Vagina (tissue), 2 donors: ENCODE measurements around the gene FGFR2. TPM values are rescaled to one million over a fixed set of nuclear protein-coding genes. Genes with fewer than 3 reads are reported as not detected.

Experiments
- DNase-seq, 2 donors: peaks; one replicate each; pipeline ENCODE4 v3.0.0-alpha.2; 2017; ENCODE audit errors: extremely low spot score in 2 of 2
- H3K27ac ChIP-seq: fragments of 200-600 bp; sonication (generic); one replicate; pipeline ENCODE4 v1.5.1; 2019
- H3K27me3 ChIP-seq: fragments of 200-600 bp; sonication (generic); one replicate; pipeline ENCODE4 v1.5.1; 2019
- H3K36me3 ChIP-seq, 2 donors: fragments of 200-600 bp; sonication (generic); one replicate each; pipeline ENCODE4 v1.5.1; 2017 to 2019
- H3K4me1 ChIP-seq: fragments of 200-600 bp; sonication (generic); one replicate; pipeline ENCODE4 v1.5.1; 2019
- H3K4me3 ChIP-seq, 2 donors: fragments of 200-600 bp; sonication (generic); 1 replicate in 1 of 2; 2 replicates in 1 of 2; pipeline ENCODE4 v1.5.1; 2016 to 2019
- H3K9me3 ChIP-seq: fragments of 200-600 bp; sonication (generic); one replicate; pipeline ENCODE4 v1.5.1; 2019
- POLR2A ChIP-seq, 2 donors: fragments of 450-650 bp; IDR thresholded peaks; one replicate each; pipeline ENCODE4 v1.6.1; 2017; ENCODE audit warnings: antibody characterized with exemption in 2 of 2, mild to moderate bottlenecking in 2 of 2, moderate library complexity in 2 of 2
- POLR2AphosphoS5 ChIP-seq, 2 donors: sonication (generic); formaldehyde crosslinking; IDR thresholded peaks; one replicate each; pipeline ENCODE4 v1.9.0; 2017; ENCODE audit warnings: antibody characterized with exemption in 2 of 2, mild to moderate bottlenecking in 2 of 2, low read depth in 1 of 2; ENCODE audit not compliant: insufficient read depth in 1 of 2
- intact Hi-C: fragments of 100-400 bp; cut with DNase I; formaldehyde crosslinking; loops from one replicate; pipeline ENCODE4 v1.15.1; 2023
- total RNA-seq: library from RNA; depleted of rRNA; stranded (reverse); fragments of >200 nt; gene quantifications from one replicate; pipeline ENCODE4 v1.2.3, GENCODE V29; 2016
- TF ChIP-seq, protein P1 (sequence below), 3 experiments: fragments of 450-650 bp in 2 of 3; fragments of 200-600 bp in 1 of 3; sonication (generic) in 1 of 3; IDR thresholded peaks; one replicate each; pipeline ENCODE4 v1.5.1; 2017 to 2019; ENCODE audit warnings: antibody characterized with exemption in 3 of 3, mild to moderate bottlenecking in 2 of 3, moderate library complexity in 2 of 3

The FGFR2 gene
- total RNA-seq, 1 donor from 2014 or later = 54.0 TPM

DNA sequence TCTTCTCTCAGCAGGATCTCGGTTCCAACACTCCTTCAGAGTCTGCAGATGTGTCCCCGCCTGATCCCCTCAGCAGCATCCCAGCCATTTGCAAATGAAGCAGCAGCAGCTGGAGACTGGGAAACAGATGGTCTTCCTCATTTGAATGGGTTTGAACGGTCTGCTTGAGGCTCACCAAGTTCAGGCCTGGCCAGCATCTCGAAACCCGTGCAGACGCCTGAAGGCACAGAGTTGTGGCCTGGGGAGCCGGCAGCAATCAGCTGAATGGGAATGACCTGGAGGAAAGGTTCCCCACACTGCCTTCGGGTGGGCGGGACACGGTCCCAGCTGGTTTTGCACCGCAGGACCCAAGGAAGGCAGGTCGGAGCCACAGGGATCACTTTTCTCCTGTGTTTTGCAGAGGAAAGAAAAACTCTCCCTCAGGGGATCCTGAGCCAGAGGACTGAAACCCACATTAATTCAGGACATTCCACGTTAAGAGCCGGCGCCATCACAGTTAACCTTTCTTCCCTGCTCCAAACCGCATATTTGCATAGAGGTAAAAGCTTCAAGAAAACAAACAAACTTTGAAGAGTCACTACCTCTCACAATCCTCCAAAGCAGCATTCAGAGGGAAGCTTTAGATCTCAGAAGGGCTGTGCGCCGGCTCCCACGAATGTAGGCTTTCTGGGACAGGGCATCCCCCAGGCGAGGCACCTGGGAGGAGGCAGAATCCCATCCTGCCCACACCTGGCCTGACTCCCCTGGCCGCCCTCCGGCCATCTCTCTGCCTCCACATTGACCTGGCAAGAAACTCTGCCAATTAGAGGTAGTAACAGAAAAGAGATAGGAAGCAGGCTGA is 17.7 kb downstream of the FGFR2 start:
- no peak for DNase-seq
- Histone ChIP-seq H3K27me3 (no peaks in the 10 kb centered on the region), H3K36me3 (no peaks in the 10 kb centered on the region), H3K27ac (no peak overlapping the region), H3K4me1 (peaks cover 45% of the 10 kb centered on the region), H3K4me3 (no peak overlapping the region), H3K9me3 (no peaks in the 10 kb centered on the region)
- no peak for TF ChIP-seq POLR2A (IDR thresholded peaks at IDR 0.05)
- TF ChIP-seq POLR2AphosphoS5 (IDR thresholded peaks at IDR 0.05; ENCODE audit: insufficient read depth in 1 of 2, low read depth in 1 of 2) = no peak
- TF ChIP-seq, protein P1, sequence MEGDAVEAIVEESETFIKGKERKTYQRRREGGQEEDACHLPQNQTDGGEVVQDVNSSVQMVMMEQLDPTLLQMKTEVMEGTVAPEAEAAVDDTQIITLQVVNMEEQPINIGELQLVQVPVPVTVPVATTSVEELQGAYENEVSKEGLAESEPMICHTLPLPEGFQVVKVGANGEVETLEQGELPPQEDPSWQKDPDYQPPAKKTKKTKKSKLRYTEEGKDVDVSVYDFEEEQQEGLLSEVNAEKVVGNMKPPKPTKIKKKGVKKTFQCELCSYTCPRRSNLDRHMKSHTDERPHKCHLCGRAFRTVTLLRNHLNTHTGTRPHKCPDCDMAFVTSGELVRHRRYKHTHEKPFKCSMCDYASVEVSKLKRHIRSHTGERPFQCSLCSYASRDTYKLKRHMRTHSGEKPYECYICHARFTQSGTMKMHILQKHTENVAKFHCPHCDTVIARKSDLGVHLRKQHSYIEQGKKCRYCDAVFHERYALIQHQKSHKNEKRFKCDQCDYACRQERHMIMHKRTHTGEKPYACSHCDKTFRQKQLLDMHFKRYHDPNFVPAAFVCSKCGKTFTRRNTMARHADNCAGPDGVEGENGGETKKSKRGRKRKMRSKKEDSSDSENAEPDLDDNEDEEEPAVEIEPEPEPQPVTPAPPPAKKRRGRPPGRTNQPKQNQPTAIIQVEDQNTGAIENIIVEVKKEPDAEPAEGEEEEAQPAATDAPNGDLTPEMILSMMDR (IDR thresholded peaks at IDR 0.05) = no peak
- intact Hi-C loops = no loop called here

DNA sequence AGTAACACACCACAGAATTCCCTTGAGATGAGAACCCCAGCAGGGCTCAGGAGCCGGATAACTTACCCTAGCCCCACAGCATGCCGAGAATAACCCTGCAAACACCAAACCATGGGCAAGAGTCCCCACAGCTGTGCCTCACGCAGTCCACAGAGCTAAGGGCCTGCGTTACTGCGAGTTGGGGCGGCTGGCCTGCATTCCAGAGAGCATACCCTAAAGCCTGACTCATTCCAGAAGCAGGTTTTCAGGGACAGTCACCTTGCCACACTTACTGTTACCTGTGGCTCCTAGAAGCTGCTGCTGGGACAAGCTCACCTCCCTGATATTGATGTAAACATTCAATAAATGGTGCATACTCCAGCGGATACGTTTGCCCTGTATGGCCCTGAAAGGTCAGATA is 18.6 kb downstream of the FGFR2 start:
- Histone ChIP-seq H3K9me3 (no peaks in the 10 kb centered on the region), H3K36me3 (no peaks in the 10 kb centered on the region), H3K4me3 (no peak overlapping the region), H3K27ac (no peak overlapping the region), H3K27me3 (no peaks in the 10 kb centered on the region), H3K4me1 (peaks cover 51% of the 10 kb centered on the region)
- TF ChIP-seq POLR2A (IDR thresholded peaks at IDR 0.05) = no peak
- peak in 1 of 2 donors; percentile 21 for TF ChIP-seq POLR2AphosphoS5 (IDR thresholded peaks at IDR 0.05; ENCODE audit: insufficient read depth in 1 of 2, low read depth in 1 of 2)
- no peak for DNase-seq
- intact Hi-C loops = no loop called here

DNA sequence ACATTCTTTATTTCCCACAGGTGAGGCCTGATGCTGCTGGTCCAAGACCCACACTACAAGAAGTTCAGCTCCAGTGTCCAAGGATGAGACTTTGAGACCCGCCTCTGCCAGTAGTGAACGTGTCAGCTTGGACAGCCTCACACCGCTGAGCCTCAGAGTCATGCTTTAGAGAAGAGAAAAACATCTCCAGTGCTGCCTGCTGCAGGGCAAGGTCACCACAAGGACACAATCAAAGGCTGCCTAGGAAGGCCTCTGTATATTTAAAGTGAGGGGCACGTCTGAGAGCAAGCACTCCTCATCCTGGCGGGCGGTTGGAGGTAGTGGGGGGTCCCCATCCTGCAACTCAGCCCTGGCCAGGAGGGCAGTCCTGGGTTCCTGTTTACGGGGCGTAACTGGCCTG is 19.3 kb downstream of the FGFR2 start:
- Histone ChIP-seq H3K27me3 (no peaks in the 10 kb centered on the region), H3K36me3 (no peaks in the 10 kb centered on the region), H3K27ac (no peak overlapping the region), H3K4me3 (no peak overlapping the region), H3K4me1 (peaks cover 51% of the 10 kb centered on the region), H3K9me3 (no peaks in the 10 kb centered on the region)
- no peak for DNase-seq
- TF ChIP-seq POLR2AphosphoS5 (IDR thresholded peaks at IDR 0.05; ENCODE audit: insufficient read depth in 1 of 2, low read depth in 1 of 2) = no peak
- TF ChIP-seq, protein P1 (IDR thresholded peaks at IDR 0.05) = no peak
- no peak for TF ChIP-seq POLR2A (IDR thresholded peaks at IDR 0.05)
- intact Hi-C loops = no loop called here

DNA sequence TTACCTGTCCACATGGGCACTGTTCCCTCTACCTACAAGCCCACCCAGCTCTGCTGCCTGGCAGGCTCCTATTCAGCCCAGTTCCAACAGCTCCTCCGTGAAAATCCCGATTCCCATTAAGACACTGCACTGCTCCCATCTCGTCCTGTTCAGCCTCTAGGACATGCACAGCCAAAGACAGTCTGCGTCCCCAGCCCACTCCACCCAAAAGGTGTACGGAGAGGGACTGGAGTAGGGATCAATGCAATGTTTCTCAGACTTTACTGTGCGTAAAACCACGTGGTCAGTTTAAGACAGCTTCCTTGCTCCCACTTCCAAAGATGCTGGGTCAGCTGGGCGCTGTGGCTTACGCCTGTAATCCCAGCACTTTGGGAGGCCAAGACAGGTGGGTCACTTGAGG is 19.9 kb downstream of the FGFR2 start:
- intact Hi-C loops = no loop called here
- H3K9me3 ChIP-seq = no peaks in the 10 kb centered on the region
- H3K27me3 ChIP-seq = no peaks in the 10 kb centered on the region
- H3K36me3 ChIP-seq = no peaks in the 10 kb centered on the region
- TF ChIP-seq, protein P1 (IDR thresholded peaks at IDR 0.05) = no peak
- no peak for TF ChIP-seq POLR2AphosphoS5 (IDR thresholded peaks at IDR 0.05; ENCODE audit: insufficient read depth in 1 of 2, low read depth in 1 of 2)
- TF ChIP-seq POLR2A (IDR thresholded peaks at IDR 0.05) = no peak
- H3K4me1 ChIP-seq = peaks cover 51% of the 10 kb centered on the region
- no peak overlapping the region for H3K4me3 ChIP-seq
- DNase-seq = no peak
- H3K27ac ChIP-seq = no peak overlapping the region

DNA sequence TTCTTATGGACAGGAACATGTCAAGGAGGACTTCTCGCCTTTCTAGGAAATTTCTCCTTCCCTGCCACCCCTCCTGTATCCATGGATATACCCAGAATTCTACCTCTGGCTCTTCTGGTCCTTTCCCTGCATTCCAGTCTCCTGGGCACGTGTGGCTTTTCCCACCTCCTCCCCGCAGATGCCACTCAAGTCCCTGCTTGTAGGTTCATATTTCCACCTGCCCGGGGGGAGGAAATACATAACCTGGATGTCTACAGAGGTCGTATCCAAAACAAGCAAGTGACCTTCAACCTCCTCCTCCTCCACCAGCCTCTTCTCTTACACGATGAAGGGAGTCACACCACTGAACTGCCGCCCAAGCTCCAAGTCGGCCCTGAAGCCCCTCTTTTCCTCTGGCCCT is 20.7 kb downstream of the FGFR2 start:
- intact Hi-C loops = no loop called here
- Histone ChIP-seq H3K4me1 (peaks cover 57% of the 10 kb centered on the region), H3K27me3 (no peaks in the 10 kb centered on the region), H3K9me3 (no peaks in the 10 kb centered on the region), H3K36me3 (no peaks in the 10 kb centered on the region), H3K4me3 (no peak overlapping the region), H3K27ac (no peak overlapping the region)
- no peak for DNase-seq
- TF ChIP-seq POLR2A (IDR thresholded peaks at IDR 0.05) (no peak), POLR2AphosphoS5 (IDR thresholded peaks at IDR 0.05; ENCODE audit: insufficient read depth in 1 of 2, low read depth in 1 of 2) (no peak)
- TF ChIP-seq, protein P1 (IDR thresholded peaks at IDR 0.05) = no peak
